K562 (cell line): ENCODE measurements around the gene AFF3. TPM values are rescaled to one million over a fixed set of nuclear protein-coding genes. Genes with fewer than 3 reads are reported as not detected.

Source experiments
- ATAC-seq: fragments of 200-7000 bp; cut with Tn5 transposase; 3 replicates; pipeline ENCODE4 v1.9.1; 2020; ENCODE audit warnings: moderate library complexity
- BruUV-seq: library from RNA; stranded (reverse); fragments of 400-500 nt; replicated peaks from 2 replicates; lab custom pipeline; 2021; lab: Mats Ljungman, UMichigan
- CTCF ChIA-PET: fragments of 300-600 bp; formaldehyde crosslinking; extraction: SDS; loops from one replicate; lab custom pipeline; 2021; ENCODE audit warnings: low intra/inter-chr PET ratio; lab: Yijun Ruan, JAX
- POLR2A ChIA-PET: fragments of 300-600, 350-650 bp; sonication (Branson Sonifier 250); formaldehyde crosslinking; extraction: SDS; loops from one replicate; lab custom pipeline; 2021; ENCODE audit warnings: antibody characterized with exemption, inconsistent platforms; lab: Yijun Ruan, JAX
- DNase-seq, 4 experiments: peaks; one replicate each; pipeline versions ENCODE4 v3.0.0 to v3.0.0-alpha.2; 2011 to 2018; ENCODE audit warnings: low spot score in 3 of 4, mixed read lengths in 3 of 4; ENCODE audit errors: extremely low read depth in 1 of 4
- FAIRE-seq: peaks from 2 replicates; lab custom pipeline; 2011; peaks lifted over from hg19 to GRCh38; lab: Jason Lieb, UNC
- H2AFZ ChIP-seq: 2 replicates; pipeline ENCODE4 v1.6.0; 2011; ENCODE audit warnings: low read depth, low read length, control low read depth, inconsistent platforms
- H3K27ac ChIP-seq: fragments of 200-600 bp; 3 replicates; pipeline ENCODE4 v1.8.0; 2011; ENCODE audit warnings: low read depth, mild to moderate bottlenecking, control low read depth, inconsistent platforms, low read length, moderate library complexity, mixed read lengths; ENCODE audit errors: extremely low read depth
- H3K27me3 ChIP-seq, 2 experiments: fragments of 300-600 bp in 1 of 2; 2 replicates in 1 of 2; 3 replicates in 1 of 2; pipeline versions ENCODE4 v1.6.0 to v1.8.0; 2011; ENCODE audit warnings: inconsistent platforms in 2 of 2, low read length in 2 of 2, mild to moderate bottlenecking in 1 of 2, mixed read lengths in 1 of 2, moderate library complexity in 1 of 2; ENCODE audit not compliant: control insufficient read depth in 2 of 2, insufficient read depth in 2 of 2
- H3K36me3 ChIP-seq: fragments of 300-600 bp; 3 replicates; pipeline ENCODE4 v1.8.0; 2011; ENCODE audit warnings: mild to moderate bottlenecking, low read length, inconsistent platforms; ENCODE audit not compliant: control insufficient read depth, insufficient read depth
- H3K4me1 ChIP-seq, 2 experiments: fragments of 200-600 bp in 1 of 2; replicated peaks in 1 of 2; 2 replicates in 1 of 2; 3 replicates in 1 of 2; pipeline versions ENCODE4 v1.5.1 to v1.8.0; 2011; ENCODE audit warnings: inconsistent platforms in 2 of 2, low read length in 2 of 2, mild to moderate bottlenecking in 1 of 2, mixed read lengths in 1 of 2, moderate library complexity in 1 of 2; ENCODE audit not compliant: control insufficient read depth in 2 of 2, insufficient read depth in 2 of 2
- H3K4me2 ChIP-seq: 2 replicates; pipeline ENCODE4 v1.6.1; 2011; ENCODE audit warnings: low read length, control low read depth, inconsistent platforms, mixed read lengths; ENCODE audit not compliant: insufficient read depth
- H3K4me3 ChIP-seq: fragments of 200-600 bp; sonication (generic), shearing (Covaris generic); 2 replicates; pipeline ENCODE4 v1.5.1; 2016; ENCODE audit warnings: control low read depth, inconsistent platforms
- H3K79me2 ChIP-seq: fragments of 200-600 bp; 3 replicates; pipeline ENCODE4 v1.8.0; 2011; ENCODE audit warnings: low read length, inconsistent platforms; ENCODE audit not compliant: control insufficient read depth, insufficient read depth
- H3K9ac ChIP-seq, 2 experiments: 2 replicates each; pipeline versions ENCODE4 v1.6.0 to v1.6.1; 2011; ENCODE audit warnings: low read depth in 2 of 2, low read length in 2 of 2, control low read depth in 1 of 2, inconsistent platforms in 1 of 2, mild to moderate bottlenecking in 1 of 2, mixed read lengths in 1 of 2; ENCODE audit not compliant: insufficient read depth in 1 of 2
- H3K9me1 ChIP-seq: one replicate; pipeline ENCODE4 v1.6.0; 2011; ENCODE audit warnings: inconsistent platforms, mild to moderate bottlenecking, low read length, moderate library complexity; ENCODE audit not compliant: control insufficient read depth, insufficient read depth
- H3K9me3 ChIP-seq: replicated peaks from 2 replicates; pipeline ENCODE4 v1.5.1; 2011; ENCODE audit warnings: low read depth, low read length, inconsistent platforms; ENCODE audit not compliant: control insufficient read depth, insufficient read depth
- H4K20me1 ChIP-seq: replicated peaks from 2 replicates; pipeline ENCODE4 v1.6.1; 2011; ENCODE audit warnings: low read length, inconsistent platforms, mixed read lengths; ENCODE audit not compliant: control insufficient read depth, insufficient read depth
- CBFB ChIP-seq: sonication (generic); formaldehyde crosslinking; IDR thresholded peaks from 2 replicates; pipeline ENCODE4 v1.4.0; 2020; ENCODE audit warnings: mild to moderate bottlenecking, missing genetic modification reagents
- E2F1 ChIP-seq: sonication (generic); formaldehyde crosslinking; IDR thresholded peaks from 2 replicates; pipeline ENCODE4 v1.8.1; 2023; ENCODE audit warnings: mild to moderate bottlenecking, missing genetic modification reagents, moderate library complexity
- GATAD2A ChIP-seq: fragments of 450-650 bp; IDR thresholded peaks from 2 replicates; pipeline ENCODE4 v1.6.1; 2017
- IRF9 ChIP-seq: fragments of 450-650 bp; IDR thresholded peaks from 2 replicates; pipeline ENCODE4 v1.6.1; 2016; ENCODE audit warnings: missing biosample characterization, missing genetic modification characterization
- MAFF ChIP-seq: IDR thresholded peaks from 2 replicates; pipeline ENCODE4 v1.6.1; 2012; ENCODE audit warnings: low read length, improper control_type of control experiment
- NR4A1 ChIP-seq, 2 experiments: fragments of 250-450 bp in 1 of 2; fragments of 450-650 bp in 1 of 2; sonication (Bioruptor Pico) in 1 of 2; IDR thresholded peaks; 2 replicates each; pipeline versions ENCODE4 v1.4.0 to v1.6.1; 2016 to 2020; ENCODE audit warnings: mild to moderate bottlenecking in 2 of 2, missing compliant biosample characterization in 1 of 2, missing genetic modification characterization in 1 of 2, moderate library complexity in 1 of 2
- PRDM10 ChIP-seq: fragments of 450-650 bp; IDR thresholded peaks from 2 replicates; pipeline ENCODE4 v1.6.1; 2018; ENCODE audit not compliant: partially characterized antibody
- PYGO2 ChIP-seq: fragments of 450-650 bp; IDR thresholded peaks from 2 replicates; pipeline ENCODE4 v1.6.1; 2016; ENCODE audit warnings: mild to moderate bottlenecking, missing genetic modification characterization, moderate library complexity, missing compliant biosample characterization
- RBM15 ChIP-seq: fragments of 200-400 bp; formaldehyde crosslinking; IDR thresholded peaks from 2 replicates; pipeline ENCODE4 v1.6.1; 2018; ENCODE audit warnings: mild to moderate bottlenecking, low read length, moderate library complexity; ENCODE audit not compliant: insufficient read depth
- RCOR1 ChIP-seq, 2 experiments: IDR thresholded peaks; 2 replicates each; pipeline ENCODE4 v1.6.1; 2012; ENCODE audit warnings: low read depth in 2 of 2, low read length in 2 of 2, borderline replicate concordance in 1 of 2, improper control_type of control experiment in 1 of 2
- SRF ChIP-seq, 2 experiments: fragments of 250-450, 450-650 bp in 1 of 2; sonication (Bioruptor Pico) in 1 of 2; sonication (generic) in 1 of 2; formaldehyde crosslinking; IDR thresholded peaks; 2 replicates each; pipeline versions ENCODE4 v1.5.0 to v1.5.1; 2020 to 2022; ENCODE audit warnings: mild to moderate bottlenecking in 1 of 2, missing genetic modification reagents in 1 of 2
- TRIM24 ChIP-seq, 2 experiments: fragments of 450-650 bp; IDR thresholded peaks; 2 replicates each; pipeline ENCODE4 v1.6.1; 2016
- ZNF707 ChIP-seq: fragments of 250-450 bp; sonication (Bioruptor Pico); conservative IDR thresholded peaks from 2 replicates; pipeline ENCODE4 v1.8.0; 2022; ENCODE audit warnings: inconsistent platforms, mild to moderate bottlenecking, moderate library complexity
- ZZZ3 ChIP-seq: fragments of 450-650 bp; IDR thresholded peaks from 2 replicates; pipeline ENCODE4 v1.6.1; 2016; ENCODE audit warnings: antibody characterized with exemption, mild to moderate bottlenecking, moderate library complexity
- WGBS: fragments of 100-300 bp; shearing (Covaris generic); methylation state at CpG from one replicate; pipeline ENCODE4 v1.1.6; 2016; ENCODE audit warnings: low coverage, mixed read lengths; ENCODE audit not compliant: insufficient coverage; ENCODE audit errors: missing lambda C conversion rate; 5-methylcytosine and 5-hydroxymethylcytosine counted together
- in situ Hi-C: fragments of 300-500 bp; cut with MboI; formaldehyde crosslinking; loops from 4 replicates; pipeline ENCODE4 v1.15.0; 2018; ENCODE audit warnings: inconsistent platforms, mixed read lengths
- intact Hi-C: fragments of 100-400 bp; cut with micrococcal nuclease; formaldehyde crosslinking; loops from 2 replicates; pipeline ENCODE4 v1.14.2; 2022
- polyA plus RNA-seq, 8 experiments: library from polyadenylated mRNA; depleted of rRNA in 4 of 8; stranded (reverse) in 5 of 8; unstranded in 3 of 8; fragments of >200 nt; fragmentation: Nextera tagmentation in 2 of 8; fragmentation: Illumina TruSeq in 1 of 8; extraction: Ambion mirVana in 2 of 8; extraction: Trizol in 1 of 8; gene quantifications; 2 replicates each; pipeline versions ENCODE4 v1.2.1 to v1.2.3, GENCODE V29; 2011 to 2014; ENCODE audit warnings: inconsistent platforms in 1 of 8, missing spikeins in 1 of 8
- total RNA-seq, 7 experiments: library from RNA; depleted of rRNA in 6 of 7; stranded (reverse); fragments of >200 nt in 6 of 7; fragmentation: Illumina TruSeq in 2 of 7; extraction: Trizol in 2 of 7; gene quantifications; 2 replicates each; pipeline versions ENCODE4 v1.2.1 to v1.2.3, GENCODE V29; 2011 to 2021; ENCODE audit warnings: low replicate concordance in 1 of 7

Gene AFF3
- total and polyA plus RNA-seq, 9 of the 15 experiments (the other 6 are each of a cell fraction or from before 2014, with no cell fraction given), result 0.02 to 0.11 TPM; not detected in 7

- intact Hi-C loops, result no loop called here
- Histone ChIP-seq H3K4me3 (no peak overlapping the region), H3K36me3 (no peaks in the 10 kb centered on the region), H3K9ac (no peak overlapping the region), H4K20me1 (no peaks in the 10 kb centered on the region), H3K9me1 (no peaks in the 10 kb centered on the region), H3K4me2 (no peak overlapping the region), H3K27me3 (peaks cover 5 to 24% of the 10 kb centered on the region in 2 experiments; a peak in 4 of 5 replicates), H3K27ac (no peak overlapping the region), H3K4me1 (no peaks in the 10 kb centered on the region), H3K79me2 (no peaks in the 10 kb centered on the region), H3K9me3 (no peaks in the 10 kb centered on the region), H2AFZ (no peak overlapping the region)
- FAIRE-seq, result no peak
- WGBS, result 0% methylated on average over 4 of the region's 4 CpGs
- ChIA-PET POLR2A (interaction anchor here (0.6 kb wide), 1 partner anchor 153 kb away, joined by 3 read pairs; no protein-coding TSS in a partner anchor), CTCF (no interaction called here)
- BruUV-seq, result no TSS peak
- ATAC-seq, result no peak
- no peak for DNase-seq
- in situ Hi-C loops, result no loop called here
- TF ChIP-seq NR4A1 (CRISPR knock-in tag; IDR thresholded peaks at IDR 0.05), result no peak
- no peak for TF ChIP-seq NR4A1 (tag; IDR thresholded peaks at IDR 0.05)
- no peak for TF ChIP-seq CBFB
- TF ChIP-seq SRF (CRISPR knock-in tag; IDR thresholded peaks at IDR 0.05), result no peak
- TF ChIP-seq GATAD2A, result no peak
- TF ChIP-seq RCOR1 (IDR thresholded peaks at IDR 0.05; ENCODE audit: borderline replicate concordance in 1 of 2, low read depth in 2 of 2, low read length in 2 of 2), result no peak
- TF ChIP-seq IRF9 (tag), result no peak
- no peak for TF ChIP-seq E2F1 (CRISPR knock-in tag)
- TF ChIP-seq PYGO2 (tag), result no peak
- no peak for TF ChIP-seq TRIM24 (IDR thresholded peaks at IDR 0.05)
- TF ChIP-seq PRDM10, result no peak
- TF ChIP-seq ZZZ3, result no peak
- no peak for TF ChIP-seq ZNF707
- no peak for TF ChIP-seq RBM15
- TF ChIP-seq MAFF, result peak; percentile 36
Observed at GRCh38 chr2:100041385-100041784, 101.0 kb downstream of the AFF3 start.
